Omental fat pad (tissue), 4 donors: ENCODE data around the gene CSMD2. TPM values are rescaled to one million over a fixed set of nuclear protein-coding genes. Genes with fewer than 3 reads are reported as not detected.
"Not testable (repeated sequence)": the region's sequence is repeated elsewhere in the genome, so short reads cannot be mapped to it uniquely, and the experiment has no call there.

Experiments
- ATAC-seq: fragments of 150-250 bp; one replicate; pipeline ENCODE4 v1.9.1; 2016; ENCODE audit warnings: mild to moderate bottlenecking, moderate library complexity; ENCODE audit not compliant: low FRiP score
- DNase-seq: peaks from one replicate; pipeline ENCODE4 v3.0.0-alpha.2; 2019; ENCODE audit warnings: low spot score
- CTCF ChIP-seq, 3 donors: fragments of 450-650 bp; IDR thresholded peaks; one replicate each; pipeline ENCODE4 v1.5.1; 2016 to 2017; ENCODE audit warnings: antibody characterized with exemption in 3 of 3, mild to moderate bottlenecking in 3 of 3, moderate library complexity in 2 of 3
- total RNA-seq, 4 donors: library from RNA; depleted of rRNA; stranded (reverse); fragments of >200 nt; gene quantifications; one replicate each; pipeline ENCODE4 v1.1.0, GENCODE V29; 2016

The CSMD2 gene
- total RNA-seq, 4 donors from 2014 or later: 0.19 to 3.8 (median 0.60) TPM; not detected in 1

DNA sequence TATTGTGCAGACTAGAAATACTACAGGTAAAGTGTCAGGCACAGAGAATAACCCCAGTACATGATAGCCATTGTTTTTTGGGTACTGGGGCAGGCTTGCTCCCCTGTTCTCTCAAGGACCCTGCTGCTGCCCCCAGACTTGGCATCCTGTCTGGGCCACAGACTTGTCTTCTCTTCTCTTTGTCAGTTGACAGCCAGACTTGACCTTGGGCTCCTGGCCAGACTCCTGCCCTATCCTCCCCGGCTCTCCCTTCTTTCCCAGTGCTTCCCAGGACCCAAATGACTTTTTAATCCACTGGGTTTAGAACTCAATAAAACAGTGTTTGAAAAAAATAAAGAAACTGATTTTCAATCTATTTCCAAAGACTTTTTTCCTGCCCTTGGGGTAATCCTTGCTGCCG is 649.4 kb downstream of the CSMD2 start:
- TF ChIP-seq CTCF (IDR thresholded peaks at IDR 0.05): no peak
- DNase-seq (no peak), ATAC-seq (no peak)

GRCh38 chr1:33515112-33515511 is 649.9 kb downstream of the CSMD2 start:
- ATAC-seq (no peak), DNase-seq (no peak)
- no peak for TF ChIP-seq CTCF (IDR thresholded peaks at IDR 0.05)

DNA sequence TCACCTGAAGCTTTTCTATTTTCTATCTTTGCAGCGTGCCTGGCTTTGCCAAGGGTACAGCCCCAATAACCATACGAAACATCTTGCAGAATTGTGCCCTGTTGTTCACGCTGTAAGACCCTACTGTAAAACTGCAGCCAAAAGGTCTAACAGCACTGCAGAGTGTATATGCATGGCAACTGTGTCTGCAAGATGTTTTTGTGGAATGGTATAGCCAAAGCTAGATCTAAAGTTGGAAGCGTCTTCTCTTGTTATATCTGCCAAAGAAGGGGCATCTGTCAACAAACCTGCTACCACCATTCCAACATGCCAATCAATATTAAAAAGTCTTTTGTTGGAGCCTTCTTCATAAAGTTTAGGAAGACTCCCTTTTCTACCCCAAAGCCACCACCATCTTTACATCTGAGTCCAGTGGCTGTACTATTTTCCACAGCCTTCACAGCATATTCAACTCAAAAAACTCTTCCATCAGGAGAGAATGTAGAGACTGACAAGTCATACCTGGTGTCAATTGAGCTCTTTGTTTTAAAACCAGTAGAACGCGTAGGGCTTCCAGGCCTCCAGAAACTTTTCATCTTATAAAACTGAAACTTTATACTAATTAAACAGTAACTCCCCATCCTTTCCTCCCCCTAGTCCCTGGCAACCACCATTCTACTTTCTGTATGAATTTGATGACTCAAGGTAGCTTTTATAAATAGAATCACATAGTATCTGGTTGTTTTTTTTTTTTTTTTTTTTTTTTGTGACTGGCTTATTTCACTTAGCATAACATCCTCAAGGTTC is 652.6 kb downstream of the CSMD2 start:
- DNase-seq (no peak), ATAC-seq (no peak)
- TF ChIP-seq CTCF (IDR thresholded peaks at IDR 0.05): no peak

GRCh38 chr1:33509276-33509675 is 655.8 kb downstream of the CSMD2 start:
- DNase-seq, ATAC-seq: not testable (repeated sequence)

DNA sequence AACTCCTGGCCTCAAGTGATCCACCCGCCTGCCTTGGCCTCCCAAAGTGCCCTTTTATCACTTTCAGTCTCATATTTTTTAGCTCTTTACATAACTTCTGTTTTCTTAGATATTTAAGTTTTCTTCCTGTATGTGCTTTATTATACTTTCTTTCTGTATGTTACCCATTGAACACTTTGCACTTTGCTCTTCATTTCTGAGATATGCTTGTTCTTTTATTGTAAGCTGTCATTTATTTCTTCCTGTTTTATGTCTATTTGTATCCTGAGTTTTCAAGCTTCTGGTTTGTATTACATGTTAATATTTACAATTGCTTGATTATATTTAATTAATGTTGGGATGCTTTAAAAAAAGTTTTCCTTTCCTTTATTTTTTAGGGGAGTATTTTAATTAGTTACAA is 656.9 kb downstream of the CSMD2 start:
- no peak for ATAC-seq
- TF ChIP-seq CTCF (IDR thresholded peaks at IDR 0.05): no peak

DNA sequence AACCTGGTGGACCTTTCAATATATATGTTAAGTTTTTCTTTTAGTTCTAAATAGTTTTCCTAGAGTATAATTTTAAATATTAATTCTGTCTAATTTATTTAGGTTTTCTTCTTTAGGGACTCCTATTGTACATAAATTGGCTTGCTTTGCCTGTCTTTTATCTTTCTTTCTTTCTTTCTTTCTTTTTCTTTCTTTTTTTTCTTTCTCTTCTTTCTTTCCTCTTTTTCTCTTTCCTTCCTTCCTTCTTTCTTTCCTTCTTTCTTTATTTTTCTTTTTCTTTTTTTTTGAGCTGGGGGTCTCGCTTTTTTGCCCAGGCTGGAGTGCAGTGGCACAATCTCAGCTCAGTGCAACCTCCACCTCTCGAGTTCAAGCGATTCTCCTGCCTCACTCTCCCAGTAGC is 657.4 kb downstream of the CSMD2 start:
- no peak for ATAC-seq
- no peak for TF ChIP-seq CTCF (IDR thresholded peaks at IDR 0.05)

More for the DNA sequence above, 656.9 kb downstream of the CSMD2 start:
- no peak for DNase-seq

GRCh38 chr1:33503506-33503905 is 661.5 kb downstream of the CSMD2 start:
- DNase-seq: no peak
- no peak for ATAC-seq
- no peak for TF ChIP-seq CTCF (IDR thresholded peaks at IDR 0.05)

More for the DNA sequence above, 657.4 kb downstream of the CSMD2 start:
- no peak for DNase-seq
